H1 (cell line): ENCODE measurements around the gene MBD1.

Experiments
- POLR2A ChIP-seq, 2 experiments: IDR thresholded peaks; 1 replicate in 1 of 2; 2 replicates in 1 of 2; pipeline ENCODE4 v1.6.1; 2011; ENCODE audit warnings: low read depth in 2 of 2, low read length in 2 of 2, mild to moderate bottlenecking in 2 of 2; ENCODE audit errors: control extremely low read depth in 1 of 2
- POU5F1 ChIP-seq: IDR thresholded peaks from 2 replicates; pipeline ENCODE4 v1.6.1; 2011; ENCODE audit warnings: low read depth, mild to moderate bottlenecking, low read length, moderate library complexity
- SIN3A ChIP-seq, 2 experiments: IDR thresholded peaks in 1 of 2; conservative IDR thresholded peaks in 1 of 2; 2 replicates each; pipeline ENCODE4 v1.6.1; 2011 to 2012; ENCODE audit warnings: low read length in 2 of 2, improper control_type of control experiment in 1 of 2, low read depth in 1 of 2, mild to moderate bottlenecking in 1 of 2
- TF ChIP-seq, protein P1 (sequence below), 3 experiments: IDR thresholded peaks; 1 replicate in 2 of 3; 2 replicates in 1 of 3; pipeline versions ENCODE4 v1.5.1 to v1.6.1; 2011; ENCODE audit warnings: low read length in 3 of 3, mild to moderate bottlenecking in 3 of 3, inconsistent platforms in 2 of 3, low read depth in 1 of 3, moderate library complexity in 1 of 3; ENCODE audit not compliant: insufficient read depth in 1 of 3; ENCODE audit errors: control extremely low read depth in 1 of 3

DNA sequence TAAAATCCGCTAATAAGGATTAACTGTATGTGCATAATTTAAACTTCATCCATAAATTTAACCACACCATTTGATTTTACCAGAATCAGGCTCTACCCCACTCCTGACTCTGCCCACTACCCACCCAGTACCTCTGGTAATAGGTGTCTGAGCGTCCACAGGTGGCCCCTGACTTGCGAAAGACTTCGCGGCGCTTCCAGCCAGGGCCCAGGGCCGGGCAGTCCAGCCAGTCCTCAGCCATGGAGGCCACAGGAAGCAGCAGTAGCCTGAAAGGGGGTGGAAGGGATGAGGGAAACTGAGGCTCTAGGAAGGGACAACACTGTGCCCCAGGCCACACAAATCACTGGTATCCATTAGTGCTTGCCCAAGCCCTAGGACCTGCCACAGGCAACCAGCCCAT, 1.6 kb downstream of the MBD1 start:
- TF ChIP-seq, protein P1, sequence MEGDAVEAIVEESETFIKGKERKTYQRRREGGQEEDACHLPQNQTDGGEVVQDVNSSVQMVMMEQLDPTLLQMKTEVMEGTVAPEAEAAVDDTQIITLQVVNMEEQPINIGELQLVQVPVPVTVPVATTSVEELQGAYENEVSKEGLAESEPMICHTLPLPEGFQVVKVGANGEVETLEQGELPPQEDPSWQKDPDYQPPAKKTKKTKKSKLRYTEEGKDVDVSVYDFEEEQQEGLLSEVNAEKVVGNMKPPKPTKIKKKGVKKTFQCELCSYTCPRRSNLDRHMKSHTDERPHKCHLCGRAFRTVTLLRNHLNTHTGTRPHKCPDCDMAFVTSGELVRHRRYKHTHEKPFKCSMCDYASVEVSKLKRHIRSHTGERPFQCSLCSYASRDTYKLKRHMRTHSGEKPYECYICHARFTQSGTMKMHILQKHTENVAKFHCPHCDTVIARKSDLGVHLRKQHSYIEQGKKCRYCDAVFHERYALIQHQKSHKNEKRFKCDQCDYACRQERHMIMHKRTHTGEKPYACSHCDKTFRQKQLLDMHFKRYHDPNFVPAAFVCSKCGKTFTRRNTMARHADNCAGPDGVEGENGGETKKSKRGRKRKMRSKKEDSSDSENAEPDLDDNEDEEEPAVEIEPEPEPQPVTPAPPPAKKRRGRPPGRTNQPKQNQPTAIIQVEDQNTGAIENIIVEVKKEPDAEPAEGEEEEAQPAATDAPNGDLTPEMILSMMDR (IDR thresholded peaks at IDR 0.05; ENCODE audit: control extremely low read depth in 1 of 3, insufficient read depth in 1 of 3, low read depth in 1 of 3, low read length in 3 of 3): no peak
- no peak for TF ChIP-seq SIN3A (conservative IDR thresholded peaks at IDR 0.05 in 1 of 2, IDR thresholded peaks at IDR 0.05 in 1 of 2; ENCODE audit: low read depth in 1 of 2, low read length in 2 of 2)
- no peak for TF ChIP-seq POU5F1
- no peak for TF ChIP-seq POLR2A (IDR thresholded peaks at IDR 0.05; ENCODE audit: control extremely low read depth in 1 of 2, low read depth in 2 of 2, low read length in 2 of 2)
